ENCODE measurements around the gene XPR1.

GRCh38 chr1:180588121-180588520 lies 43.7 kb upstream of the XPR1 start:
- no peak for TF ChIP-seq CTCF (IDR thresholded peaks at IDR 0.05)
- TF ChIP-seq EZH2 (IDR thresholded peaks at IDR 0.05; ENCODE audit: borderline replicate concordance, insufficient read depth, low read depth, low read length, poor library complexity, severe bottlenecking): no peak

All from B cell (primary cell).